NCI-H1417 treated with DMSO at 0.1 percent for 48 hours (cell line): ENCODE measurements around the gene FYB2.
"Not testable (repeated sequence)": the region's sequence is repeated elsewhere in the genome, so short reads cannot be mapped to it uniquely, and the experiment has no call there.

Source experiments
- DNase-seq: peaks from one replicate; lab custom pipeline; 2025; lab: John Stamatoyannopoulos, UW

Gene FYB2

DNA sequence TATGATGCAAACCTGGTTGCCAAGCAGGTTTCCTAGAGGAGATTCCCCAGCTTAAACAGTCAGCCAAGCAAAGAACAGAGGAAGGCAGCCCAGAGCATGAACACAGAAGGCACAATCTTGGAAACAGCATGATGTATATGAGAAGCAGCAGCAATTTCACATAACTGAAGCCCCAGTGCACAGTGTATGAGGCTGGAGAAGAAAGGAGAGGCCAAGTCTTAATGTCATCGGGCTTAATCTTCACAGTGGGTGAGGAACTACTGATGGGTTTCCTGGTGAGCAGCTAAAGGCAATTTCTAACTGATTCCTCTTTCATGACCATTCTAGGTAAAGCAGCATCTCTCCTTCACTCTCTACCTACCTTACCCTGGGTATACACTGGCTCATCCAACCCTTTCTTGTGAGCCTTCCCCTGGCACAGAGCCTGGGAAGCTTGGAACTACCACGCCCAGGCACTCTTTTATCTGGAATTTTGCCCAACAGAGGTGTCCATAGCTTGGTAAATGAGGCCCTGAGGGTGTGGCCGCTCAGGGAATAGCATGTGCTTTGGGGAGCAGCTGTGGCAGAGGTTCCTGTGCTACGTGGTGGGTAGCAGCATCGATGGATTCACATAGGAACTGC, 22.0 kb downstream of the FYB2 start:
- no peak for DNase-seq

DNA sequence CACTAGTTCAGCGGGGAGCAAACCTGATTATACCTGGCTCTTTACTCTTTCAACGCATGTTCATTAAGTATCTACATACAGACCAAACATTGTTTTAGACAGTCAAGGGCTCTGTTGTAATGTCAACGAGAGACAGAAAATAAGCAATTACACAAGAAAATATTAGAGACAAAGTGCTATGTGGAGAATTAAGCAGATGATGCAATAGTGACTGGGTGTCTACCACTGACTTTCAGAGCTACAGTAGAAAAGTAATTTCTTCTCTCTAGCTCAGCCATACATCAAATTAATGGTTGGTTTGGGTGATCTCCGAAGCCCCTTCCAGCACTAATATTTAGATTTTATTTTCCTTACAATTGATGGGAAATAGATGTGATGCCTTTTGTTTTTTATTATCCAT, 23.3 kb downstream of the FYB2 start:
- DNase-seq = no peak

DNA sequence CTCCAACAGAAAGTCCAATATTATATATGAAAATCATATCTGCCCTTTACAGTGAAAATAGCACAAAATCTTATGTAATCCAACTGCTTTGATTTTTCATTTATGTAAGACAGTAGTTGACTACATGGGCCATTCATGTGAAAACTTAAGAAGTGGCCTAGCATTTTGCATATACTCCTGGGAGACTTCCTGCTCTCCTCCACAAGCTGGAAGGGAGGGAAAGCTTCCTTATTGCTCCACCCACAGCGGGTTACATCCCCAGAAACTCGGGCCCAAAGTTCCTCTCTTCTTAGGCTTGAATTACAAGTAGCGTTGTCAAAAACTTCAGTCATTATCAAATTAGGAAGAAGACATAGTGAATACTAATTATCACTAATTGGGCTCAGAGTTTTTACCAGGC, 29.2 kb downstream of the FYB2 start:
- DNase-seq = no peak

DNA sequence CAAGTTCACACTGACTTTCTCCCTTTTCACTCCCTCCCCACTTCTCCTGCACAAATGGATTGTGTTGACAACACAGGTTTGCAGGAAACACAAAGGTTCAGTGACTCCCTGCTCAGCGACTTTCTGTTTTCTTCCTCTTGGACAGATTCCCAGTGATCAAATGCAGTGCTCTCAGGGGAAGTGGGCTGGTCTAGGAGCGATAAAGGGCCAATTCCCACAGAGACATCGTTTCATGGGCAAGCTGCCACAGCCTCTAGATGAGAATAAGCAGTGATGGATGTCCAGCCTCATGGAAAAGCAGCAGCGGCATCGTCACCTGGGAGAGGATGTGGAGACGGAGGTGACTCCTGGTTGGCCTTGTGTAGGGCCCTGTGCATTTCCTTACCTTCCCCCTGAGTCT, 30.6 kb downstream of the FYB2 start:
- DNase-seq = no peak

DNA sequence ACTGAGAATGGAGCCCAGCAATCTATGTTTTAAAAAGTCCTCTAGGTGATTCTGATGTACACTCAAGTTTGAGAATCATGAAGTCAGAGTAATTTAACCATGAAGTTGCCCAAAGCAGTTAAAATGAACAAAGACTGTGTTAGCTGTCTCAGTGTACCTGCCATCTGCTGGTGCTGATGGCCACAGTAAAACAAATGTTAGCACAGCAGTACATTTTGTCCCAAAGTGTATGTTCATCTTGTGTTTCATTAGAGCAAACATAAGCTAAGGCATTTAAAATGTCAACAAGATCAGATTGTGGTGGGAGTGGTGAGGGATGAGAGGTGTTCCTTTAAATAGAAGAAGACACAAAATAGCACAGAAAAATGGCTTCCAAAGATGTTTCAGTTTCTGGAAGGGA, 31.1 kb downstream of the FYB2 start:
- DNase-seq = no peak

DNA sequence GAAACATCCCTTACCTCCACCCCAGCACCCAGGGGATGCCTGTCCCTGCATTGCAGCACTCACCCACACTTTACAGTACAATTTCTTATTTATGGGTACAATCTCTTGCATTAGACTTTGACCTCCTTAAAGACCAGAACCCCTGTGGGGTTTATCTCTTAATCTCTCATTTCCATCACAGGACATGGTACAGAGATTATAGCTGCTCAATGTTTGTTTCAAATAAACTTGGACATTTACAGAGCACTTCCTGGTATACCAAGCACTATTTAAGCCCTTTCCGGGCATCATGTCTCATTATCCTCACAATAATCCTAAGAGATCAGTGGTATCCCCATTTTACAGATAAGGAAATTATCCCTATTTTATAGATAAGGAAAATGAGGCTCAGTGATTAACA, 31.9 kb downstream of the FYB2 start:
- no peak for DNase-seq

DNA sequence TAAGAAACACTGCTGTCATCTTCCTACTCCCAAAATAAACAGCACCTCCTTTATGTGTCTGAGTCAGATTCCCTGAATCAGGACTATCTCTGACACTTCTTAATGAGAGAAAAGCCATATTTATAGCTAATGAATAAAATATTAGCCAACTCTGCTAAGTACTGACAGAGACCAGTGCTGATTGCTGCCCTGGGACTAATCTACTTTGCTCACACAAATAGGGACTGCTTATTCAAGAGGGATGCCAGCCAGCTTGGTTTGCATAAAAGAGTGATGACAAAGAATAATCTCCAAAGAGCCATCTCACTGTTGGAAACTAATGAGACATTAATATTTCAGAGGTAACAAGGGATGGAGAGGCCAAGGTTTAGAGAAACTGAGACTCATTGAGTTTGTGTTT, 36.4 kb downstream of the FYB2 start:
- no peak for DNase-seq

DNA sequence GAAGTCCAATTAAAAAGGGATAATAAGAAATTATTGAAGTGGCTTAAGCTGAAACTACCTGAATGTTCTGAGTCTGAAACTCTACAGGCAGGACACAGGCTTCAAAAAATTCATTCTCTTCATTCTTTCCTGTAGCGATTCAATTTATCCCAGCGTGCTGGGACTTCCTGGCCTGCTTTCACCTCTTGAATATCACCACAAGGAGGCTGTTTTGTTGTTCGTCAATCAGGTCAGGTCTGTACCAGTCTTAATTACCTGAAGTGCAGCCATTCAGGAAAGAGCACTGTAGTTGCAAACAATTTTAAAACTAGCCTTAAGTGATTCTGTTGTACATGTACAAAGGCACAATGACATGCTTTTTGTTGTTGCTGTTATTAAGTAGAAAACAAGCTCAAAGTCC, 38.4 kb downstream of the FYB2 start:
- no peak for DNase-seq

DNA sequence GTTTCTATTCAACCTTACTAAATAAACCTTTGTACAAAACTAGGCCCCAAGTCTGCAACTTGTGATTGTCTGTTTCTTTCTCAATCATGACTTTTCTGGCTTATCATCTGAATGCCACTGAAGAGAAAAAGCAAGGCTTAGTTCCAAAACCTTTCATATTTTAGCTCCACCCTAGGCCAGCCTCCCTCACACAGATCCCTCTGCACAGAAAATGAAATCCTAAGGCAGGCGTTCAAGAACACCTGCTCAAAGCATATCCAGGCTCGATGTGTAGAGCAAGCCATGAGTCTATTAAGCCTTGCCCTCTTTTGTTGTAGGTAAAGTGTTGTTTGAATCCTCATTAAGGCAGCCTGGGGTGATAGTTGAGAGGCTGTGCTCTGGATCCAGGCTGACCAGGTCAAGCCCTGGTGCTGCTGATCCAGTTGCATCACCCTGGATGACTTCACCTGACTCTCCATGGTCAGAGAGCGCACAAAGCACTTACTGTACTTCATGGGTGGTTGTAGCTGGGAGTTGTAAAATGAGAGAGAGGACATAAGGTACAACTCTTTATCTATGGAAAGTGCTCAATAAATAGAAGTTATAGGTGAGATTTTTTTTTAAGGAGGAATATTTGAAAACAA, 39.0 kb downstream of the FYB2 start:
- DNase-seq = no peak

DNA sequence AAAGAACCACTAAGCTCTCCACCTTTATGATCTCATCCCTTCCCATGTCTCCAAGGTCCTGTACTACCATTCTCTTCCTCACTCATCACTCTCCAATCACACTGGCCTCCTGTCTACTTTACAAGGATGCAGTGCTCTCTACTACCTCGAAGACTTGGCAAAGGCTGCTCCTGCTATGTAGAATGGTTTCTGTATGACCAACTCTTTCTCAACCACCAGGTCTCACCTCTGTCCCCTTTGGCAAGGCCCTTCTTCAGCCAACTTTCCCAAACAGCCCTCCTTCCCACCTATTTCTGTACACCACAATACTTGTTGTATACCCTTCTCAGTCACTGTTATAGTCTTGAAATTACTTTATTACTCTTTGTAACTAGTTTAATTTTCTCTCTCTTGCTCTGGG, 41.2 kb downstream of the FYB2 start:
- DNase-seq = no peak

DNA sequence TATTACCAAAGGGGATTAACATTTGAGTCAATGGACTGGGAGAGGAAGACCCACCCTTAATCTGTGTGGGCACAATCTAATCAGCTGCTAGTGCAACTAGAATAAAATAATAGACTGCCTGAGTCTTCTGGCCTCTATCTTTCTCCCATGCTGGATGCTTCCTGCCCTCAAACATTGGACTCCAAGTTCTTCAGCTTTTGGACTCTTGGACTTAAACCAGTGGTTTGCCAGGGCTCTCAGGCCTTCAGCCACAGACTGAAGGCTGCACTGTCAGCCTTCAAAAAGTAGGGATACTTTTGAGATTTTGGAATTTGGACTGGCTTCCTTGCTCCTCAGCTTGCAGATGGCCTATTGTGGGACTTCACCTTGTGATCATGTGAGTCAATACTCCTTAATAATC, 44.5 kb downstream of the FYB2 start:
- not testable (repeated sequence) for DNase-seq

DNA sequence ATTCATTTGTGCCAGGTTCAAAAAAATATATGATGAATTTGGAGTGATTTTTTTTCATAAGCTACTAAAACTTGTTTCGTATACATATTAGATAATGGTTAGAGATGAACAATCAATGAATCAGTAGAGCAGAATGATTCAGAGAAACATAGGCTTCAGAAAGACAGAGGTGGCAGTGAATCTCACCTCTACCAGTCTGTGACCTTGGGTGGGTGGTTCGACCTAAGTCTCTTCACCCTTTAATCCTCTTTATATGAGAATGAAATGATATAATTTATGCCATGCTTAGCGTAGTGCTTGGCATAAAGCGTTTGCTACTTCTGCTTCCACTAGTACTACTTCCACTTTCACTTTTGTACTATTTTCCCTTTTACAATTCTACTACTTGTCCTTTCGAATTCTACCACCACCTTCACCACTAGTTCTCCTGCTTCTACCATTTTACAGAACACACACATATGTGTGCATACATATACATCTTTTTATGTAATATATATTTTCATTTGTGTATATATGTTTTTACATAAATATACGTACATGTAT, 45.1 kb downstream of the FYB2 start:
- no peak for DNase-seq

DNA sequence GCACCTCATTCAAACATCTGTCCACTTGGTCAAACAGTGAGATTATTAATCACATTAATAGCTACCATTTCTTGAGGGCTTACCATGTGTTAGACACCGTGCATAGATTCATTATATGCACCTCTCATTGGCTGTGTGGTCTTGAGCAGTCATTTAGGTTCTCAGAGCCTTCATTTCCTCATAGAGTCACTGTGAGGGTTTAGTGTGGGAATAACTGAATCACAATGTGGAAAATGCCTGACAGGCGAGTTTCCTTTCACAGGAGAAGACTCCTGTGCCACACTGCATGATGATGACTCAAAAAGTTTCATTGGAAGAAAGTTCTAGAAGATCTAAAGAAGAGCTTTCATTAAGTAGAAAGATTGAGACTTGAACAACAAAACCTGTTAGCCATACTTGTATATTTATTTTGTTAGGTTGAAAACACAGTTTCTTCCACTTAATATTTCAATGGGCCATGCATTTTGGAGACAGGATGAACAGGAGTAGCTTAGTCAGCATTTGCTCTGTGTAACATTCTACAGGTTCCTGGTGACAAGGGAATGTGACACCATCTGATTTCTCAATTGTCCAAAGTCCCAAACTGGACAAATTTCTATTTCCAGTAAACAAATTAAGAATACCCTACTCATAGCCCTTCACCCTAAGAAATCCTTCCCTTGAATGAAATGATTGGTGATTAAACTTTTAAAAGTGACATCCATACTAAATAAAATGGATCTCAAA, 45.7 kb downstream of the FYB2 start:
- no peak for DNase-seq

DNA sequence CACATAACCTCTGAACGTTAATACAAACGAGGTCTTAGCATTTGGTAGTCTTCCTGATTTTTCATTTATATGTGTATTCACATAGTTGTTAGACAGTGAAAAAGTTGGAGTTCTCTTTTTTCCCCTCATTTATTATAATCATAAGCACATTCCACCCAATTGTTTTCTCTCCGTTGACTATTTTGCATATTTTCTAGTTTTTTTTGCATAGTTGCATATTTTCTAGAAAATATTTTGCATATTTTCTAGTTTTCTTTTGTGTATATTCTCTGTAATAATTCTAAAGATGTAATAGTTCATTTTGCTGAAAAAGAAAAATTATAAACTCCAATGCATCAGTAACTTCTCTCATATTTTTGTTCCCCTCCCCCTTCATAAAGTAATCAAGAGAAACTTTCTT, 47.5 kb downstream of the FYB2 start:
- no peak for DNase-seq

DNA sequence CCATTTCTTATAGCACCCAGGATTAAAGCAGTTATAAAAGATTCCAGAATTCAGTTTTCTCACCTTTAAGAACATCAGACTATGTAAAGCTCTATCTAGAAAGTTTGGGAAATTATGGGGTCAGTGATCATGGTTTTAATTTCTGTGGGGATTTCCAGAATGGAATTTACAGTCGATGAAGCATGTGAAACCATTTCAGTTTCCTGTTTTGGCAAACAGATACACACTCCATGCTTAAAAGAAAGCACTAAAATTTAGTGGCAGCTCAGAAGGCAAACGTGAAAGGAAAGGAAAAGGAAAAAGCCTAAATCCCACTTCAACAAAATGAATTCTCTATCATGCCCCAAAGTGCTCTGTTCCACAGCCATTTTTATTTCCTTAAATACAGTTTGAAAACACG, 60.4 kb downstream of the FYB2 start:
- DNase-seq = no peak

DNA sequence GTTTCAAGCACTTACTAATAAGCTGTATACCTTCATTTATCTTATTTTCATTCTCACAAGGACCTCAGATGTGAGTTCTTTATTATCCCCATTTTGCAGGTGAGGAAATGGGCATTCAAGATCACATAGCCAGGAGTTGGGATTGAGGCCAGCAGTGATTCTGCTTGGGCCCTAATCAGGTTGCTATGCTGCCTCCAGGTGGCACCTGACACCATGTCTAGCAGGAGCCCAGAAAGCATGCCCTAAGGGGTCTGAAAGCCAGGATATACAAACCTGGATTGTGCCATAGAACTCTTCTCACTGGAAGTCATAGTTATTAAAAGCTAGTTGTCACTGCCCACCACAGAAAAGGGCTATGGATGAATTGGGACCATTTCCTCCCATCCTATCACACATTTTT, 61.1 kb downstream of the FYB2 start:
- DNase-seq = no peak

DNA sequence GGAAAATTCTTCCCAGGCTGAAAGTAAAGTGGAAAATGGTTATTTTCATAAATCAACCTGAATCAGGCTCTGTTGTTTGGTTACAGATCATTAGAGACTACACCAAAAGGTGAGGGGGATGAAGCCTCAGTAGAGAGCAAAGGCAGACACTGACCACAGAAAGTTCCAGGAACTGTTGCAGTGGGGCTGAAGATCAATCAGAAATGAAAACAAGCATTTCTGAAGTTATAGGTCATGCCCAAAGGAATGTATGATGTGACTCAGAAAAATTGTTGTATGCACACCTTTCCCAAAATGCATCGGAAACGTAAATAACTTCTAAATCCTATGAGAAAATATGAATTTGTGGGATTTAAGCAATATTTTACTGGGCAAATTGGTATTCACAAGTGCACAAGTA, 63.3 kb downstream of the FYB2 start:
- no peak for DNase-seq

DNA sequence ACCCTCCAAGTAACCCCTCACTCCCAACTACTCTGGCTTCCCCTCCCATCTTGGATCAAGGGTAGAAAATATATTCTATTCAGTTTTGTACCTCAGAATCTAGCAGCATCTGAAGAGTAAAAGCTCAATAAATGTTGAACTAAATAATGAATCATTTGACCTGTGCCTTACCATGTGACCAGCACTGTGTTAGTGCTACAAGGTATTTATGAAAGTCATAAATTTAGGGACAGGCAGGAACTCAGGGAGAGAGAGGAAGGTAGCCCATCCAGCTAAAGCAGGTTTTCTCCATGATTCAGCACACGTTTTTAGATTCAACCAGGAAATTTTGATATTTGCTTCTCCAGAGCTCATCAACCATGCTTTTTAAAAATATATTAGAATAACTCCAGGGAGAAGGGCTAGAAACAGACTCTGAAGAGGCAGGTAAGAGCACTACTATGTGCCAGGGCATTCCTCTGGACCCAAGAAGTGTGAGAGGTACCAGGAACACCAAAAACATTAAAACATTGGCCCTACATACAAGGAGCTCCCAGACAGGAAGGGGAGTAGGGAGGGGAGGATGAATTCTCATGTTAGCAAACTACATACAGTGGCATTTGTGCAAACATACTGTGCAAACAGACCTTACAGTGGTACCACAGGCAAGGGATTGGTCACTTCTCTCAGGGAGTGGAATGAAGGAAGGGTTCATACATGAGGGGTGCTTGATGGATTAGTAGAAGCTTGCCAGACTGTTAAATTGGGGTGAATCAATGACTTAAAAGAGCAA, 64.3 kb downstream of the FYB2 start:
- no peak for DNase-seq

DNA sequence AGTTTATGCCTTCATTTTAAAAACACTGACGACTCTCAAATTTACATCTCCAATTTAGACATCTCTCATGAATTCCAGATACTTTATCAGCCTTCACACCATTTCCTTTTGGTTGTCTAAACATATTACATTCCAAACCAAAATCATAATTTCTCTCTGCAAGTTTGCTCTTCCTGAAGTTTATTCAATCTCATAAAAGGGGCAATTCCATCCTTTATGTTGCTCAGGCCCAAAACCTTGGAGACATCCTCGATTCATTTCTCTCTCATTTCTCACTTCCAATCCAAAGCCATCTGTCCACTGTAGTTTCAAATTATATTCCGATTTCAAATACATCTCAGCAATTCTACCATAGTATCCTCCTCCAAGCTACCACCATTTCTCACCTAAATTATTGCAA, 74.0 kb downstream of the FYB2 start:
- no peak for DNase-seq

DNA sequence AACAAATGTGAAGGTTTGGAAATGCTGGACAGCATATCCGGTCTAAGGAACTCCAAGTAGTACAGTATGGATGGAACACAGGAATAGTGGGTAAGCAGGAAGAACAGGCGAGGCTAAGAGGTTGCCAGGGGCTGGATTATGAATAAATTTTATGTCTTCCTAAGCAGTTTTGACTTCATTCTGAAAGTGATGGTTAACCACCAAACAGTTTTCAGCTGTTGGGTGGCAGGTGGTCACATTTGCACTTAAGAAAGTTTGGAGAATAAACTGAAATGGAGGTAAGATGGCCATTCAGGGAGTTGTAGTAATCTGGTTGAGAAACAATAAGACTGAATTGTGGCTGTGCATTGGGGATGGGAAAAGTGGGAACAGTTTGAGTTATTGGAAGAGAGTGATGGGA, 90.2 kb downstream of the FYB2 start:
- no peak for DNase-seq

DNA sequence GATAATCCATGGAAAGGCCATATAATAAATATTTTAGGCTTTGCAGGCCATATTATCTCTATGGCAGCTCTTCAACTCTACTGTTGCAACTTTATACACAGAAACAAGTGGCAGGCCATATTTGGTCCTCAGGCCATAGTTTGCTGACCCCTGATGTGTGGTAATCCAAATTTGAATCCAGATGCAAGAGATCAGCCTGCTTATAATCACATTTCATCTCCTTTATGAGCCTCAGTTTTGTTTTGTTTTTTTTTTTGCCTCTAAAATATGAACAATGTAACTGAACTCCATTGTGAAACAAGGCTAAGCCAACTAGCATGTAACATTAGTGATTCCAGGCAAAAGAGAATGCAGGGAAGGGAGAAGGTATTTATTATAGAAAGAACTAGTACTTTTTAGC, 92.5 kb downstream of the FYB2 start:
- DNase-seq = no peak

DNA sequence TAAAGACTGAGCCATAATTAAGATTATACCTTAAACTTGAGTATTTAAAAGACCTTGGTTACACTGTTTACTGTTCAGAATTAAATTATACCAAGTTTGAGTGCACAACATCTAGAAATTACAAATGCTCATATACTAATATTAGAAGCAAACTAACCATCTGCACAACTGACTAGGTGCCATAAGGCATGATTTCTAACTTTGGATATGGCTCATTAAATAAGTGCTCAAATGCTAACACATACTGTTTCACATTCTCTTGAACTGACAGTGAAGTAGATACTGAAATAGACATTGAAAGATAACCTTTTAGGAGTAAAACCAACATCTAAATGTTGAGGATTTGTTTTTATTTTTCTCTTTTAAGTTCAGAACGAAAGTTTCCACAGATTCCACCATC, 100.0 kb downstream of the FYB2 start:
- DNase-seq = no peak

DNA sequence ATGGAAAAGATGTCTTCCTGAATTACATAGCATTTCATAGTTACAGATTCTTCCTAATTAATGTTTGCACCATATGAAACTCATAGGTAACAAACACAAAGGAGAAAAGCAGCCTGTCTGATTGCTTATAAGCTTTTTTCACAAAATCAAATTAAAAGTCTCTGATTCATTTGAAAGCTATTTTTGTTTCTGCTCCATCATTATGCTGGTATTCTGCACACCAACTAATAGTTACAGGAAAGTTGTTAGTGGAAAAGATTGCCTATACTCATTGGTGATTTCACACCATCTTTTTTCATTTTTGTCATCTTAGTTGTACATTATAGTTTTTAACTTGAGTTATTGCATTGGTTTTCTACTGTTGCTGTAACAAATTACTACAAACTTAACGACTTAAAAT, 104.0 kb downstream of the FYB2 start:
- DNase-seq = no peak
